ENCODE results near the gene ARSJ.
"Not testable (repeated sequence)": the region's sequence is repeated elsewhere in the genome, so short reads cannot be mapped to it uniquely, and the experiment has no call there.

ARSJ gene

DNA sequence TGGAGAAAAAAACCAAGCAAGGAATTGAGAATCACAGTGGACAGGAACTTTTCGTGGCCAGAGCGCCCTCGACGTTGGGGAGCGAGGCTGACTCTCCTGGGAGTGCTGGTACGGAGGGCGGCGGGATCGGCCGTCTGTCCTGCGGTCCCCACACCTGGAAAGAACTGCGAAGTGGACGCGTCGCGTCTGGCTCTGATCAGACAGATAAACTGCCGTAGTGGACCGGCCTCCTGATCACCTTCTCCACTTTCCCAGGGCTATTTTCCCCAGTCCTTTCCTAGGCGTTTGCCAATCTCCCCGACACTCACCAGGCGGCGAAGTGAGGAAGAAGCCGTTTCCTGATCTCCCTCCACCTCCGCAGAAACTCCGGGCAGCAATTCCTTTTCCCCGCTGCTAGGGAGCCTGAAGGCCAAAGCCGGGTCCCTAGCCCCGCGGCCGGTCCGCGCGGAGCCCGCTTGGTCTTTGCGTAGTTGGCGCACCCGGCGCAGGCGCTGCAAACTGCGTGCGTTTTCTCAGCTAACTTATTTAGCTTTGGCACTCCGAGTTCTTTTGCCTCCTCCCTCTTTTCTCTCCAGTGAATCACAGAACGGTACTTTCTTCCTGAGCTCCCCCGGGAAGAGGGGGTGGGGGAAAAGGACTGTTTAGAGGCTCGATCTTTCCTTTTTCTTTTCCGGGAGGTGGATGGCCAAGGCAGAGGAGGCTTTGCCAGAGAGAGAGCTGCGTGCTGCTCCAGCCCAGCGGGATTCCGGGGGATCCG, at the start of gene ARSJ:
Gene ARSJ (minus strand): TSS at position 500 of the 757 bp plus-strand sequence. CDS start 813 bp downstream, outside the sequence.
- DNase-seq: peak; percentile 0

DNA sequence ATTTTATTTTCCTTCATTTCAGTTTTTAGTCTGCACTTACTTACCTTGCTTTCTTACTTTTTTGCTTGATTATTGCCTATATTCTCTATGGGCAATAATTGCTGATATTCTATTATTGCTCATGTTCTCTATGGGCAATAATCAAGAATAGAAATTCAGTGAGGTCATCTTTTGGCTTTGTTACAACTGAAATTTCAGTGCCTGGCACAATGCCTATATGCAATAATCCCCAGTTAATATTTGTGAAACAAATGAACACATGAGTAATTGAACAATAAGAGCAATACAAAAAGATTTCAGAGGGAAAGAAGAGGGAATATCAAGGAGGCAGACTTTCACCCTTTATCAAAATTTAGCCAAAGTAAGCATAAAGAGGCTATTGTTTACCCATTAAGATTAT, 48.6 kb upstream of the ARSJ start:
- DNase-seq: no peak

GRCh38 chr4:114027596-114027995, 48.1 kb upstream of the ARSJ start:
- no peak for DNase-seq

DNA sequence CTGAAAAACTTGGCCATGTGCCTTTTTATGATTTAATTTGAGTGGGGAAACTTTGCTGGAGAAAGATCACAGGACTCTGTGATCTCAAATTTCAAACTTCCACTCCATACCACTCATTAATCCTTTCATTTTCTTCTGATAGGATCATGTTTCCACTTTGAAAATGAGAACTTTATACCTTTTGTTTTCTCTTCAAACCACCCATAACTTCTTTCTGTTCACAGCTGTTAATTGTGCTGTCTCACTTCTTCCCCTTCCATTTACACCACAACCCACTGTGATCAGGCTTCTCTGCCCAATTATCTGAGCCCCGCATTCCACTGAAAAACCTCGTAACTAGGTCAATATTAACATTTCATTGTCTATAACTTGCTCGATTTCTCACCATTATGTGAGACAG, 47.0 kb upstream of the ARSJ start:
- DNase-seq: no peak

- no peak for DNase-seq
Measured at GRCh38 chr4:114025176-114025777, 45.8 kb upstream of the ARSJ start.

- DNase-seq: no peak
Measured at GRCh38 chr4:114021451-114021850, 42.0 kb upstream of the ARSJ start.

DNA sequence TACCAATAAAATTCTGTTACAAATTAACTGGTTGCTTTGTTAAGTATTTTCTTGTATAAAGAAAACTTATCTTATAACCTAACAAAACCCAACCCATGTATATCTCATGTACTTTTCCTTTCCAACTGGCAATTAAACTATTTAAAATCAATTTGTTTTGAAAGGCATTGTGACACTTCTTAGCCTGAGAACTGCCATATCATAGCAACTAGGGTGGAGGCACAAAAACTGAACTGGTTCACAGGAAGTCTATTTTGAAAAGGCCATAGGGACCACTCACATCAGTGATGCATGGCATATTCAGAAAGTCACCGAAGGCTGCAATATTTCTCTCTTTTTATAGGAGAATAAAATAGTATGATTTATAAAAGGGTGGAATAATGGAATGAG, 40.5 kb upstream of the ARSJ start:
- no peak for DNase-seq

- DNase-seq: no peak
Measured at GRCh38 chr4:114019276-114019968, 40.0 kb upstream of the ARSJ start.

GRCh38 chr4:114017120-114017917, 37.9 kb upstream of the ARSJ start:
- no peak for DNase-seq

GRCh38 chr4:114015444-114015899, 36.0 kb upstream of the ARSJ start:
- DNase-seq: no peak

GRCh38 chr4:114013201-114013600, 33.8 kb upstream of the ARSJ start:
- not testable (repeated sequence) for DNase-seq

DNA sequence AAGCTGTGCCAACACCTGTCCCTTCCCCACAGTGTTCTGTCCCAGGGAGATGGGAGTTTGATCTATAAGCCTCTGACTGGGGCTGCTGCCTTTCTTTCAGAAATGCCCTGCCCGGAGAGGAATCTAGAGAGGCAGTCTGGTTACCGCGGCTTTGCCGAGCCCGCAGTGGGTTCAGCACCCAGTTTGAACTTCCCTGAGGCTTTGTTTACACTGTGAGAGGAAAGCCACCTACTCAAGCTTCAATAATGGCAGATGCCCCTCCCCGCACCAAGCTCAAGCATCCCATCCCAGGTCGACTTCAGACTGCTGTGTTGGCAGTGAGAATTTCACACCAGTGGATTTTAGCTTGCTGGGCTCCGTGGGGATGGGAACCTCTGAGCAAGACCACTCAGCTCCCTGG, 33.3 kb upstream of the ARSJ start:
- no peak for DNase-seq

GRCh38 chr4:114005569-114006442, 26.4 kb upstream of the ARSJ start:
- DNase-seq: peak; percentile 17

- DNase-seq: peak; percentile 20
Measured at GRCh38 chr4:114004483-114005226, 25.2 kb upstream of the ARSJ start.

DNA sequence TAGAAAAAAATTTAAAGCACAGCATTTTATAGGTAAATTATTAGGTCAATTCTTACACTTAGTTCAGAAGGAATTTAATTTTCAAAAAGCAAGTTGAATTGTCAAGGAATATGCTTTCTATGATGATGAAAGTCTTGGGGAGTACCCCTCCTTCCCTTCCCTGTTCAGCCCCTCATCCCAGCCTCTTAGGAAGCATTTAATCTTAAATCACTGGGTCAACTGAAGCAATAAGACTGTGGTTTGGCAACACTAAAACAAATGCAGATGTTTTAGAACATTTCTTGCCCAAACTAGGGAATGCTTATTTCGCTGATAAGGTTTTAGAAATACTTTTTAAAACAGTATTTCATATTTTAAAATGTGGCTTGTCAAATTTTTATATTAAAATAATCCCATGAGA, 19.1 kb upstream of the ARSJ start:
- DNase-seq: no peak

DNA sequence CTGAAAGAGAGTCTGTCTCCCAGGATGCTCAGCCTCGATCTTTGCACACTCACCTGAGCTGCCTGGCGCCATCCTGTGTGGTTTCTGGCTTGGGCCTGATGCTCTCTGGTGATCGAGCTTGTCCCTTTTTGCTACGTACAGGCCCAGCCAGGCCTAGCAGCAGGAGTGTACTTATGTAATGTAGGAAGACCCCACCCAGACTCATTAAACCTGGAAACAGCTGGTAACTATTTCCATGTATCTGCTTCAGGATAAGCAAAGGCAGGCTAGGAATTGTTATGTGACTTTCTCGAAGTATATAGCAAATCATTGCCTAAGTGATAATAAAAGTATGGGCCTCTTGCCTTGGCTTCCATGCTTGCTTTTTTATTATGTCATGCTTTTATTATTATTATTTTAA, 18.6 kb upstream of the ARSJ start:
- DNase-seq: no peak

DNA sequence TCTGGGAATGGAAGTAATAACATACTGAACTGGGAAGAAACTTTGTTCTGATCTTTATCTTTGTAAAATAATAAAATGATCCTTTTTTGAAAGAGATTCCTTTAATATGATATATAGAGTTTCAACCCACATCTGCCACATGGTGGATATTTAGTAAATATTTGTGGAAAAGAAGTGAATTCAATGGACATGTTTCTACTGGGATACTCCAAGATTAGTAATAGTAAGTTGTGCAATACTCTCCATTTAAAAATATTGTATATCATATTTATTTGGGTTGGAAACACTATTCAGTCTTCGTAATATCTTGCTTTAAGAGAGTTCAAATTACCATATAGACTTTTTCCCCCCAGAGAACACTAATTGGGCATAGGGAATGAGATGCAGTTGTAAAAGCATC, 17.8 kb upstream of the ARSJ start:
- no peak for DNase-seq

DNA sequence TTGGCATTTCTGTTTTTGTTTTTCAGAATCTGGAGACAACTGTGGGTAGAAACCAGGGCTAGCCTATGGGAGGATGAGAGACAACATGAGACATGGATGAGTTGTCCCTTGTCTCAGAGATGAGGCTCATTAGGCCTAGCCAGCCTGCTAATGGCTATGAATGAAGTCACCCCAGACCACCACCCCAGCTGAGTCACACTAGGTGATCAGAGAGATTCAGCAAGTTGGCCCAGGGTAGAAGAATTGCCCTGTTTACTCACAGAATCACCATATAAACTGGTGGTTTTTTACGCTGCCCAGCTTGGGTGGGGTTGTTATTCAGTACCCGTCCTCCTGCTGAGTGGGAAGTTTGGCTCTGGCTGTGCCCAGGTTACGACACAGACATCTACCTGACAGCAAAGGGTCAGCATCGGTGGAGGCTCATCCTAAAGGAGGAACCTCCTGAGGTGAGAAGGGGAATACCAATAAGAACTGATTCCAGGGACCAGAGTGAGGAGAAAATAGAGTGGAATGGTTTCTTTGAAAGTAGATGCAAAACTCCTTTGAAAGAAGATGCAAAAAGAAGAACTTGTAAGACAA, 17.2 kb upstream of the ARSJ start:
- DNase-seq: no peak

DNA sequence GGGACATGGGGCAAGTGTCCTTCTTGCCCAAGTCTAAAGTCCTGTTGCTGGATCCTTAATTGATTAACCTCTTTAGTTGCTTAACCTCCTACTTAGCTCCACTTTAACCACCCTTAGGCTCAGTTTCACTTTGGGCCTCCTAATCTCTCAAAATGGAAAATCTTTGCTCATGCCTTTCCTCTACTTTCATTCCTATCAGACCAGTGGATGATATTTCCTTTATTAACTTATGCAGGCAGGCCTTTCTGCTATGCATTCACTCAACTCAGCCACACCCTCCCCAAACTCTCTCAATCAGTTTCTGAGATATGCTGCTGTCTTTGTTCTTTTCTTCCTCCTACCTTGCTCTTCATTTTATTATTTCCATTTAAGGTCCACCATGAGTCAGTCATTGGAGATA, 14.4 kb upstream of the ARSJ start:
- no peak for DNase-seq

DNA sequence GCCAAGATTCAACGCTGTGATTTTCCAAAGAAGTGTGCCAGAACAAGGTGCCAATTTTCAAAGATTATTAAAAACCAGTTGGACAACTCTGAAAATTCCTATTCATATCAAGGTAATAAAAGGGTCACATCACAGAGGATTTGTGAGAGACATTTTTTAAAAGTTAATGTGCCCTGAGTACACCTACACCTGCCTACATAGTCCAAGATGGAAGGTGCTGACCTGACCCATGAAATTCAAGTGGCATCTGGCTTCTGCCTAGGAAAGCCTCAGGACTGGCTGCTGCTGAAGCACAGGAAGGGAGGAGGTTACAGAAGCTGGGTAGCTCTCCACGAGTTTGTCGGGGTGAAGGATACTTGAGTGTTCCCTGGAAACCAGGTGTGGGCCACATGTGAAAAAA, 11.4 kb upstream of the ARSJ start:
- no peak for DNase-seq

GRCh38 chr4:113987382-113987941, 8.0 kb upstream of the ARSJ start:
- DNase-seq: no peak
